HepG2 (cell line): ENCODE results near the gene COMP. TPM values are rescaled to one million over a fixed set of nuclear protein-coding genes. Genes with fewer than 3 reads are reported as not detected.

Experiments used
- ATAC-seq: fragments of 200-7000 bp; cut with Tn5 transposase; 3 replicates; pipeline ENCODE4 v1.9.1; 2020; ENCODE audit warnings: mild to moderate bottlenecking, moderate library complexity
- BruUV-seq: library from RNA; stranded (reverse); fragments of 400-500 nt; replicated peaks from 2 replicates; lab custom pipeline; 2021; lab: Mats Ljungman, UMichigan
- CTCF ChIA-PET: fragments of 300-600 bp; formaldehyde crosslinking; extraction: SDS; loops from one replicate; lab custom pipeline; 2021; ENCODE audit warnings: low total read pairs, inconsistent platforms, low intra/inter-chr PET ratio; lab: Yijun Ruan, JAX
- POLR2A ChIA-PET: fragments of 350-600 bp; sonication (Branson Sonifier 250); formaldehyde crosslinking; loops from one replicate; lab custom pipeline; 2020; ENCODE audit warnings: antibody characterized with exemption, inconsistent platforms; lab: Yijun Ruan, JAX
- DNase-seq: peaks from one replicate; pipeline ENCODE4 v3.0.0-alpha.2; 2015; ENCODE audit warnings: low spot score
- FAIRE-seq: peaks from 3 replicates; lab custom pipeline; 2011; peaks lifted over from hg19 to GRCh38; lab: Jason Lieb, UNC
- H2AFZ ChIP-seq: one replicate; pipeline ENCODE4 v1.6.1; 2011; ENCODE audit warnings: low read length, inconsistent platforms
- H3K27ac ChIP-seq: fragments of 300-600 bp; 3 replicates; pipeline ENCODE4 v1.8.0; 2011; ENCODE audit warnings: mixed run types, mild to moderate bottlenecking, mixed read lengths, low read length, inconsistent platforms; ENCODE audit not compliant: insufficient read depth; ENCODE audit errors: extremely low read length
- H3K27me3 ChIP-seq, 2 experiments: fragments of 200-600 bp in 1 of 2; 2 replicates in 1 of 2; 3 replicates in 1 of 2; pipeline versions ENCODE4 v1.6.0 to v1.8.0; 2011; ENCODE audit warnings: low read length in 2 of 2, mild to moderate bottlenecking in 2 of 2, moderate library complexity in 2 of 2, inconsistent platforms in 1 of 2; ENCODE audit not compliant: insufficient read depth in 2 of 2, control insufficient read depth in 1 of 2
- H3K36me3 ChIP-seq, 2 experiments: fragments of 200-600 bp in 1 of 2; replicated peaks in 1 of 2; 2 replicates in 1 of 2; 3 replicates in 1 of 2; pipeline versions ENCODE4 v1.5.1 to v1.8.0; 2011; ENCODE audit warnings: low read length in 2 of 2, inconsistent platforms in 1 of 2; ENCODE audit not compliant: insufficient read depth in 2 of 2, control insufficient read depth in 1 of 2
- H3K4me1 ChIP-seq: 2 replicates; pipeline ENCODE4 v1.5.1; 2012; ENCODE audit warnings: low read length, inconsistent platforms; ENCODE audit not compliant: insufficient read depth
- H3K4me2 ChIP-seq: 2 replicates; pipeline ENCODE4 v1.6.0; 2011; ENCODE audit warnings: low read depth, low read length, inconsistent platforms
- H3K4me3 ChIP-seq, 3 experiments: fragments of 200-600 bp in 1 of 3; sonication (generic), shearing (Covaris generic) in 1 of 3; replicated peaks in 1 of 3; 2 replicates each; pipeline ENCODE4 v1.5.1; 2011 to 2016; ENCODE audit warnings: low read length in 3 of 3, inconsistent platforms in 2 of 3, low read depth in 2 of 3, mild to moderate bottlenecking in 2 of 3, control low read depth in 1 of 3, mixed read lengths in 1 of 3; ENCODE audit not compliant: insufficient read depth in 1 of 3
- H3K79me2 ChIP-seq: one replicate; pipeline ENCODE4 v1.6.1; 2011; ENCODE audit warnings: low read length, inconsistent platforms; ENCODE audit not compliant: insufficient read depth
- H3K9ac ChIP-seq: 2 replicates; pipeline ENCODE4 v1.6.0; 2011; ENCODE audit warnings: mild to moderate bottlenecking, low read depth, low read length, inconsistent platforms; ENCODE audit not compliant: insufficient read depth
- H3K9me3 ChIP-seq: 2 replicates; pipeline ENCODE4 v1.5.1; 2012; ENCODE audit warnings: mild to moderate bottlenecking, low read length
- H4K20me1 ChIP-seq: 2 replicates; pipeline ENCODE4 v1.6.0; 2011; ENCODE audit warnings: inconsistent platforms, mild to moderate bottlenecking, low read length, moderate library complexity; ENCODE audit not compliant: insufficient read depth
- ATF1 ChIP-seq: IDR thresholded peaks from 2 replicates; pipeline ENCODE4 v1.6.1; 2016; ENCODE audit warnings: mild to moderate bottlenecking, control low read depth
- BCL6 ChIP-seq: IDR thresholded peaks from 2 replicates; pipeline ENCODE4 v1.6.1; 2016; ENCODE audit warnings: missing genetic modification reagents, missing compliant biosample characterization
- SYNCRIP ChIP-seq: fragments of 200-400 bp; formaldehyde crosslinking; IDR thresholded peaks from 2 replicates; pipeline ENCODE4 v1.6.1; 2018; ENCODE audit warnings: mild to moderate bottlenecking, low read depth, low read length; ENCODE audit not compliant: insufficient read depth
- TEAD3 ChIP-seq: optimal IDR thresholded peaks from 2 replicates; pipeline ENCODE3; 2016; ENCODE audit warnings: borderline replicate concordance
- ZFP36L1 ChIP-seq: sonication (generic); formaldehyde crosslinking; IDR thresholded peaks from 2 replicates; pipeline ENCODE4 v1.8.0; 2022; ENCODE audit warnings: mild to moderate bottlenecking, missing genetic modification reagents, moderate library complexity
- ZNF317 ChIP-seq: sonication (generic); formaldehyde crosslinking; IDR thresholded peaks from 2 replicates; pipeline ENCODE4 v1.5.0; 2020; ENCODE audit warnings: mild to moderate bottlenecking, missing genetic modification reagents
- ZNF335 ChIP-seq: sonication (generic); formaldehyde crosslinking; IDR thresholded peaks from 2 replicates; pipeline ENCODE4 v1.4.0; 2020; ENCODE audit warnings: missing genetic modification reagents
- ZNF382 ChIP-seq: sonication (generic); formaldehyde crosslinking; IDR thresholded peaks from 2 replicates; pipeline ENCODE4 v1.5.0; 2020; ENCODE audit warnings: missing genetic modification reagents, mild to moderate bottlenecking, borderline replicate concordance
- ZNF496 ChIP-seq: sonication (generic); formaldehyde crosslinking; IDR thresholded peaks from 2 replicates; pipeline ENCODE4 v1.8.1; 2023; ENCODE audit warnings: mild to moderate bottlenecking, moderate library complexity, missing genetic modification reagents; ENCODE audit not compliant: insufficient replicate concordance
- ZNF768 ChIP-seq: sonication (generic); formaldehyde crosslinking; IDR thresholded peaks from 2 replicates; pipeline ENCODE4 v1.4.0; 2020; ENCODE audit warnings: missing genetic modification reagents
- ZNF841 ChIP-seq: sonication (generic); formaldehyde crosslinking; IDR thresholded peaks from 2 replicates; pipeline ENCODE4 v1.8.1; 2023; ENCODE audit warnings: missing genetic modification reagents, borderline replicate concordance
- ZSCAN22 ChIP-seq: sonication (generic); formaldehyde crosslinking; IDR thresholded peaks from 2 replicates; pipeline ENCODE4 v1.4.0; 2020; ENCODE audit warnings: mild to moderate bottlenecking, missing genetic modification reagents
- WGBS: methylation state at CpG from one replicate; pipeline ENCODE4 v1.1.6; 2017; ENCODE audit warnings: low lambda C conversion rate; 5-methylcytosine and 5-hydroxymethylcytosine counted together
- in situ Hi-C: cut with HindIII; loops from 2 replicates; pipeline ENCODE4 v1.10.0; 2017; ENCODE audit warnings: low pct_unique_long_range_greater_than_20kb; ENCODE audit not compliant: extremely low pct_ligation_motif_present
- intact Hi-C: fragments of 100-400 bp; cut with micrococcal nuclease; formaldehyde crosslinking; loops from one replicate; pipeline ENCODE4 v1.10.0; 2022; ENCODE audit not compliant: unreplicated experiment
- polyA plus RNA-seq, 8 experiments: library from polyadenylated mRNA; depleted of rRNA in 3 of 8; stranded (reverse) in 7 of 8; unstranded in 1 of 8; fragments of >200 nt; fragmentation: Illumina TruSeq in 4 of 8; extraction: Trizol in 4 of 8; gene quantifications; 2 replicates each; pipeline versions ENCODE4 v1.2.1 to v1.2.3, GENCODE V29; 2011 to 2016; ENCODE audit warnings: low read depth in 4 of 8, missing spikeins in 1 of 8, mixed read lengths in 1 of 8; ENCODE audit not compliant: insufficient read depth in 1 of 8
- total RNA-seq, 5 experiments: library from RNA; depleted of rRNA; stranded (reverse); fragments of >200 nt; fragmentation: Illumina TruSeq; extraction: Trizol; gene quantifications; 2 replicates each; pipeline ENCODE4 v1.2.3, GENCODE V29; 2016; ENCODE audit warnings: low read depth in 1 of 5
- TF ChIP-seq, protein P1 (sequence below): sonication (generic); formaldehyde crosslinking; IDR thresholded peaks from 2 replicates; pipeline ENCODE4 v1.5.0; 2020; ENCODE audit warnings: missing genetic modification reagents
- TF ChIP-seq, protein P2 (sequence below): sonication (generic); formaldehyde crosslinking; IDR thresholded peaks from 2 replicates; pipeline ENCODE4 v1.5.0; 2020; ENCODE audit warnings: missing genetic modification reagents, mild to moderate bottlenecking, borderline replicate concordance

Gene COMP
- total and polyA plus RNA-seq, 2 of the 13 experiments (the other 11 are each of a cell fraction or from before 2014, with no cell fraction given) = 0.04 to 0.13 TPM

DNA sequence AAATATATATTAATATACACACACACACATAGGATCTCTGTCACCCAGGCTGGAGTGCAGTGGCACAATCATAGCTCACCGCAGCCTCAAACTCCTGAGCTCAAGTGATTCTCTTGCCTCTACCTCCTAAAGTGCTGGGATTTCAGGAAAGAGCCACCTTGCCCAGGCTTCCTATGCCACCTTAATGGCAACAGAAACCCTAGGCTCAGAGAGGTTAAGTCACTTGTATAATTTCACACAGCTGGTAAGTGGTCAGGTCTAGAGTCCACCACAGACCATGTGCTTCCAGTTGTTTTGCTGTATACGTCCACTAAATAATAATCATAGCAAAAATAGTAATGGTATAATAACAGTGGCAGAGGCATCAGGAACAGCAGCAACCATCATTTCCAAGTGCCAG lies 39.4 kb upstream of the COMP start:
- H3K9me3 ChIP-seq = no peaks in the 10 kb centered on the region
- POLR2A ChIA-PET = no interaction called here
- TF ChIP-seq ZNF768 (CRISPR knock-in tag) (peak; percentile 73; the same call in 1 of the 2 replicates), ZFP36L1 (no peak), ZNF841 (CRISPR knock-in tag) (no peak), ZNF496 (CRISPR knock-in tag) (no peak), ZSCAN22 (CRISPR knock-in tag) (no peak)
- 83% methylated on average over 2 of the region's 2 CpGs for WGBS
- peaks cover 0 to 1% of the 10 kb centered on the region in 2 experiments; a peak in 1 of 5 replicates for H3K27me3 ChIP-seq
- peaks cover 29% of the 10 kb centered on the region for H4K20me1 ChIP-seq
- CTCF ChIA-PET = no interaction called here
- H3K4me3 ChIP-seq = no peak overlapping the region
- no peak overlapping the region for H3K4me2 ChIP-seq
- no TSS peak for BruUV-seq
- H3K4me1 ChIP-seq = peaks cover 30% of the 10 kb centered on the region
- H3K36me3 ChIP-seq = peaks cover 0 to 10% of the 10 kb centered on the region in 2 experiments; a peak in 3 of 5 replicates
- DNase-seq = no peak
- no peak for ATAC-seq
- in situ Hi-C loops (no loop called here), intact Hi-C loops (loop anchor here (5.0 kb wide), 1 partner anchor 33 kb away; no protein-coding TSS in a partner anchor)
- H3K27ac ChIP-seq = no peak overlapping the region
- peaks cover 36% of the 10 kb centered on the region for H3K79me2 ChIP-seq
- H2AFZ ChIP-seq = no peak overlapping the region
- no peak for FAIRE-seq
- no peak overlapping the region for H3K9ac ChIP-seq

DNA sequence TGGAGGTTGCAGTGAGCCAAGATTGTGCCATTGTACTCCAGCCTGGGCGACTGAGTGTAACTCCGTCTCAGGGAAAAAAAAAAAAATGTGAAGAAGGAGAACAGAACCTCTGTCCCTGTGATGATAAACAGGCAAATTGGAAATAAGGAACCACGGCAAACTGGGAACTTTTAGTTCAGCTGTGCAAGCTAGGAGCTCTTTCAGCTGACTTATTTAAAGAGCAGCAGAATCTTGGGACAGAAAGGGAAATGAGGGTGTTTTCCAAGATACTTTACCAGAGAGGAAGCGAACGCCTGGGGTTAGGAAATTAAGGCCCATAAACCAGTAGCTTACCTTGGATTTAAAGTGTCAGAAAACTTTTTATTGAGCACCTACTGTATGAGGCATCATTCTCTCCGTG lies 37.7 kb upstream of the COMP start:
- intact Hi-C loops (no loop called here), in situ Hi-C loops (no loop called here)
- CTCF ChIA-PET = no interaction called here
- peaks cover 0 to 1% of the 10 kb centered on the region in 2 experiments; a peak in 1 of 5 replicates for H3K27me3 ChIP-seq
- no peak for ATAC-seq
- H3K79me2 ChIP-seq = peaks cover 19% of the 10 kb centered on the region
- no peak overlapping the region for H3K27ac ChIP-seq
- H3K9me3 ChIP-seq = no peaks in the 10 kb centered on the region
- no peak overlapping the region for H2AFZ ChIP-seq
- no peak for FAIRE-seq
- no peak overlapping the region for H3K4me3 ChIP-seq
- 30% methylated on average over 6 of the region's 6 CpGs for WGBS
- TF ChIP-seq TEAD3 (no peak), ZNF317 (no peak), ZNF335 (CRISPR knock-in tag) (no peak), ZNF382 (CRISPR knock-in tag) (no peak), ATF1 (CRISPR knock-in tag) (no peak), SYNCRIP (no peak), BCL6 (CRISPR knock-in tag) (no peak)
- TF ChIP-seq, protein P1, sequence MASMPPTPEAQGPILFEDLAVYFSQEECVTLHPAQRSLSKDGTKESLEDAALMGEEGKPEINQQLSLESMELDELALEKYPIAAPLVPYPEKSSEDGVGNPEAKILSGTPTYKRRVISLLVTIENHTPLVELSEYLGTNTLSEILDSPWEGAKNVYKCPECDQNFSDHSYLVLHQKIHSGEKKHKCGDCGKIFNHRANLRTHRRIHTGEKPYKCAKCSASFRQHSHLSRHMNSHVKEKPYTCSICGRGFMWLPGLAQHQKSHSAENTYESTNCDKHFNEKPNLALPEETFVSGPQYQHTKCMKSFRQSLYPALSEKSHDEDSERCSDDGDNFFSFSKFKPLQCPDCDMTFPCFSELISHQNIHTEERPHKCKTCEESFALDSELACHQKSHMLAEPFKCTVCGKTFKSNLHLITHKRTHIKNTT (CRISPR knock-in tag) = no peak
- TF ChIP-seq, protein P2, sequence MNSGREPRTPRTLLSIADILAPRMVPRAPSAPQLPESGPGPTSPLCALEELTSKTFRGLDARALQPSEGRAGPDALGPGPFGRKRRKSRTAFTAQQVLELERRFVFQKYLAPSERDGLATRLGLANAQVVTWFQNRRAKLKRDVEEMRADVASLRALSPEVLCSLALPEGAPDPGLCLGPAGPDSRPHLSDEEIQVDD (CRISPR knock-in tag) = no peak
- H3K36me3 ChIP-seq = no peaks in the 10 kb centered on the region
- no peak overlapping the region for H3K9ac ChIP-seq
- peaks cover 12% of the 10 kb centered on the region for H4K20me1 ChIP-seq
- POLR2A ChIA-PET = interaction anchor here (2.1 kb wide), 1 partner anchor 12 kb away, joined by 8 read pairs; no protein-coding TSS in a partner anchor
- no peak overlapping the region for H3K4me2 ChIP-seq
- no TSS peak for BruUV-seq
- H3K4me1 ChIP-seq = peaks cover 13% of the 10 kb centered on the region; the same call in 1 of the 2 replicates
- DNase-seq = no peak
